Muscle layer of duodenum (tissue), 2 donors: Measurements from ENCODE around the gene METTL16.
A peak's percentile ranks its signal among the peaks of the same experiment; 100 is the strongest.

Experiments
- H3K27ac ChIP-seq: one replicate; pipeline ENCODE4 v1.7.0; 2013; ENCODE audit warnings: mild to moderate bottlenecking, low read length
- H3K27me3 ChIP-seq: one replicate; pipeline ENCODE4 v1.7.0; 2013; ENCODE audit warnings: low read depth, mild to moderate bottlenecking, control low read depth, low read length
- H3K36me3 ChIP-seq, 2 donors: one replicate each; pipeline ENCODE4 v1.7.0; 2013; ENCODE audit warnings: low read length in 2 of 2, control low read depth in 1 of 2, mild to moderate bottlenecking in 1 of 2; ENCODE audit not compliant: insufficient read depth in 2 of 2, control insufficient read depth in 1 of 2
- H3K4me1 ChIP-seq, 2 donors: one replicate each; pipeline ENCODE4 v1.7.0; 2013; ENCODE audit warnings: low read length in 2 of 2, mild to moderate bottlenecking in 2 of 2, control low read depth in 1 of 2, moderate library complexity in 1 of 2; ENCODE audit not compliant: insufficient read depth in 2 of 2, control insufficient read depth in 1 of 2
- H3K4me3 ChIP-seq, 2 donors: one replicate each; pipeline ENCODE4 v1.7.0; 2013; ENCODE audit warnings: low read length in 2 of 2, low read depth in 1 of 2, mild to moderate bottlenecking in 1 of 2
- H3K9me3 ChIP-seq, 2 donors: one replicate each; pipeline ENCODE4 v1.7.0; 2013; ENCODE audit warnings: low read length in 2 of 2, control low read depth in 1 of 2, mild to moderate bottlenecking in 1 of 2; ENCODE audit not compliant: control insufficient read depth in 1 of 2
- donor health status: healthy.

Gene METTL16

DNA sequence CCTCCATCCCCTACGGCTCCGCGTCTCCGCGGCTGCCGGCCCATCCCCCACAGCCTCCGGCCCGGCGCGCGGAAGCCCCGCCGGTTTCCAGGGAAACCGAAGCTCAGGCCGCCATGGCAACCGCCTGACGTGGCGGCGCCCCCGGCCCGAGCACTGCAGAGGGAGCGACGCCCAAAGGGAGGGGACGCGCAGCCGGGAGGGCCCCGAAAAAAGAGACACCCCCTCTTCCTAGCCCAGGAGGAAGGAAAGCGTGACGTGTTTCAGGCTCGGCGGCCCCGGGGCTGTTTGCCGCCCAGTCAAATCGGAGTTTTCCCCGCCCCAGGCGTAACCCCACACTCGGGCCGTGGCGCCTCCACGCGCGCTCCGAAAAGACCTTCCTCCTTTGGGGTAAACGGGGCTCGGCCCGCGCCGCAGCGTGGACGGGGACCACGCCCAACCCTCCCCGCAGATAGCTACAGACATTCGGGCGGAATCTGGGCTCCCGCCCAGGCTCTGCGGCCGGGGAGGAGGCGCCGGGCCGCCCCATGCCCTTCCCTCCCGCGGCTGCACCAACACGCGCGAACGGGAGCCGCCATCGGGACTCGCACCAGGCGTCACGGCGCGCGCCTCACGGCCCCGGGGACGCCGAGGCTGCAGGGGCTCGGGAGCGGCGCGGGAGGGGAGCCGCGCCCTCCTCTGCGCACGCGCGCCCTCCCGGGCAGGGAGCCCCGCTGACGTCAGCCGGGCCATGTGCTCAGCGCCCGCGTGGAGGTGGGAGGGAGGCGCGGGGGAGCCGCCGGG, 118.3 kb downstream of the METTL16 start:
- Histone ChIP-seq H3K36me3 (peaks cover 0 to 6% of the 10 kb centered on the region in 2 donors), H3K4me3 (peak overlapping the region; percentile 50 to 74), H3K27ac (peak overlapping the region; percentile 80), H3K9me3 (no peaks in the 10 kb centered on the region), H3K27me3 (no peaks in the 10 kb centered on the region), H3K4me1 (peaks cover 49 to 63% of the 10 kb centered on the region in 2 donors)

- no peaks in the 10 kb centered on the region for H3K27me3 ChIP-seq
Observed at GRCh38 chr17:2392252-2393173, 119.2 kb downstream of the METTL16 start.

DNA sequence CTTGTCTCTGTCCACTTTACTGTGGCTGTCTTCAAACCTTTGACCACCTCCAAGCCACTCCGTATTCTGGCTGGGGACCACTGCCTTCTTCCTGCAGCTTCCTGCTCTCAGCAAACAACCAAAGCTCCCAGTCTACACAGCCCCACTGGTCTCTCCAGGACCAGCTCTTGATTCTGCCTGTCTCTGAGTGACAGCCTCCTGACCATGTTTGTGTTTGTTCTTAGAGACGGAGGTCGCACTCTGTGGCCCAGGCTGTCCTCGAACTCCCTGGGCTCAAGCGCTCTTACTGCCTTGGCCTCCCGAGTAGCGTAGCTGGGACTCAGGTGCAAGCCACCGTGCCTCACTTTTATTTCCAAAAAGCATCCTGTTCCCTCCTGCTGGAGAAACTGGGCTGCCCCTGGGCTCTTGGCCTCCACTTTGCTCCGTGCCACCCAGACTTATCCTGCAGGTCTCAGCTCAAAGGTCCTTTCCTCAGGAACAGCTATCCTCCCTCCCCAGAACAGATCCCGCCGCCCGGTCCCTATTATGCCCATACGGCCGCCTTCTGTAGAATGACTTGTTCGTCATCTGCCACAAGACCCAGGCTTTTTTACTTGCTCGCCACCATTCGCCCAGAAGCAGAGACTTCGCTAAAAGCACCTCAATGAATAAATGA, 120.0 kb downstream of the METTL16 start:
- H3K36me3 ChIP-seq, result peaks cover 5 to 18% of the 10 kb centered on the region in 2 donors
- H3K27ac ChIP-seq, result peak overlapping the region; percentile 93
- H3K4me3 ChIP-seq, result peak overlapping the region; percentile 43 to 74
- H3K9me3 ChIP-seq, result no peaks in the 10 kb centered on the region
- H3K27me3 ChIP-seq, result no peaks in the 10 kb centered on the region
- peaks cover 36 to 51% of the 10 kb centered on the region in 2 donors for H3K4me1 ChIP-seq

More at GRCh38 chr17:2392252-2393173, 119.2 kb downstream of the METTL16 start:
- Histone ChIP-seq H3K27ac (peak overlapping the region; percentile 93), H3K4me3 (peak overlapping the region; percentile 43 to 74), H3K9me3 (no peaks in the 10 kb centered on the region), H3K36me3 (peaks cover 5 to 10% of the 10 kb centered on the region in 2 donors), H3K4me1 (peaks cover 41 to 55% of the 10 kb centered on the region in 2 donors)

DNA sequence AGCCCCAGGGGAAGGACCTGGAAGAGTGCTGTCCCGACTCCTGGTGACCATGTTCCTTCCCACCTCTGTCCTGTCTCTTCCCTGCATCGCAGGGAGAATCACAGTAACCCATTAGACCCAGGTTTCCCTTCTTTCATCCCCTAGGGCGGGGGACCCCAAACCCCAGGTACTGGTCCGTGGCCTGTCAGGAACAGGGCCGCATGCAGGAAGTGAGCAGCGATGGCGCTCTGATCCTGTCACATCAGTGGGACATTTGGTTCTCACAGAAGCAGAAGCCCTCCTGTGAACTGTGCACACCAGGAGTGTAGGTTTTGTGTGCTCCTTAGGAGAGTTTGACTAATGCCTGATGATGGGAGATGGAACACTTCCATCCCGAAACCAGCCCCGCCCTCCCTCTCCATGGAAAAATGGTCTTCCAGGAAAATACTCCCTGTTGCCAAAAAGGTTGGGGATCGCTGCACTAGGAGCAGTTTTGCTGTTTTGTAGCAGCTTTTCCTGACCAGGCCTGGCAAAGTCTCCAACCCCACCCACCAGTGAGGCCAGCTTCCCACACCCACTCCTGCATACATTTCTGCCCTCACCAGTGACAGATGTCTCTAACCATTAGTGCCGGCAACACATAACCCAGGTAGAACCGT, 121.4 kb downstream of the METTL16 start:
- Histone ChIP-seq H3K36me3 (peaks cover 11 to 27% of the 10 kb centered on the region in 2 donors), H3K9me3 (no peaks in the 10 kb centered on the region), H3K27ac (peak overlapping the region; percentile 53), H3K4me1 (peaks cover 26 to 44% of the 10 kb centered on the region in 2 donors), H3K27me3 (no peaks in the 10 kb centered on the region), H3K4me3 (no peak overlapping the region)

DNA sequence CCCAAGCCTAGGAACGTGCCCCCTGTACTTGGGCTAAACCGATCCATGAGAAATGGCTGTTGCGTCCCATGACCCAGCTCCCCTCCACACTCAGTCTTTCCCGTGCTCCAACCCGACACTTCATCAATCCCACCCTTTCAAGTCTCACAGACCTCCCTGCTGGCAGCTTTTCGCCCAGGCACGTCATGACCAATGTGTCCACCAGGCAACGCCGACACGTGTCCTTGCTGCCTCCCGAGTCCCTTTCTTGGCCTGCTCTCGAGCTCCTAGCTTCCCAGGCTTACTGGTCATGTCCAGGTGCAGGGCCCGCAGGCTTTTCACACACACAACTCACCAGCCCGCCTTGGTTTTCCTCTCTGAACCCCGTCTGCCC, 123.0 kb downstream of the METTL16 start:
- no peaks in the 10 kb centered on the region for H3K9me3 ChIP-seq
- peaks cover 25 to 33% of the 10 kb centered on the region in 2 donors for H3K4me1 ChIP-seq
- H3K36me3 ChIP-seq, result peaks cover 11 to 28% of the 10 kb centered on the region in 2 donors
- no peak overlapping the region for H3K4me3 ChIP-seq
- H3K27me3 ChIP-seq, result no peaks in the 10 kb centered on the region
- no peak overlapping the region for H3K27ac ChIP-seq

DNA sequence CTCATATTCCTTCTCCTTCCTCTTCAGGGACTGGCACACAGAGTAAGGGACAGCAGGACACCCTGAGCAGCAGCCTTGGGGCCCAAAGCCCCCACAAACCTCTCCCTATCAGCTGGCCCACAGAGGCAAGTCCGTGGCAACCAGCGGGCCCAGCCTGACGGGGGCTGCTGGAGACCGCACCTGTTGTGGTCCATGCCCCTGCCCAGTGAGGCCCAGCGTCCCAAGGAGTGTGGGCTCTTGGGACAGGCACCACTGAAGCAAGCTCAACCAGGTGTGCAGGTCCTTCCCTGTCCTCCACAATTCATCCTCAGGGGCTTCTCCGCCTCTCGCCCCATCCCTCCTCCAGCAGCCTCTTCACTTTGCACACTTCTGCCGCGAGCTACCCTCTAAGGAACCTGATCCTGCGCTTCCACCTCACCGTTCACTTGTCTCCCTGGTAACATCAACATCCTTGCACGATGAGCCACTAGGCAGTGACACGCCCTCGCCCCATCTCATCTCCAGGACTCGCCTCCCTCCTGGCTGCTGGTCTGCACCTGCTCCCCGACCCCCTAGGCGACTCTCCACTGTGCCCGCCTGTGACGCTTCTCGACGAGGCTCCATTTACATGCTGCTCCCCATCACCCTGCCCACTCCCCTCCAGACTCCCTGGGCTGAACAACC, 123.5 kb downstream of the METTL16 start:
- H3K4me1 ChIP-seq, result peaks cover 25 to 33% of the 10 kb centered on the region in 2 donors
- no peaks in the 10 kb centered on the region for H3K27me3 ChIP-seq
- no peaks in the 10 kb centered on the region for H3K9me3 ChIP-seq
- H3K27ac ChIP-seq, result no peak overlapping the region
- no peak overlapping the region for H3K4me3 ChIP-seq
- peaks cover 11 to 25% of the 10 kb centered on the region in 2 donors for H3K36me3 ChIP-seq

DNA sequence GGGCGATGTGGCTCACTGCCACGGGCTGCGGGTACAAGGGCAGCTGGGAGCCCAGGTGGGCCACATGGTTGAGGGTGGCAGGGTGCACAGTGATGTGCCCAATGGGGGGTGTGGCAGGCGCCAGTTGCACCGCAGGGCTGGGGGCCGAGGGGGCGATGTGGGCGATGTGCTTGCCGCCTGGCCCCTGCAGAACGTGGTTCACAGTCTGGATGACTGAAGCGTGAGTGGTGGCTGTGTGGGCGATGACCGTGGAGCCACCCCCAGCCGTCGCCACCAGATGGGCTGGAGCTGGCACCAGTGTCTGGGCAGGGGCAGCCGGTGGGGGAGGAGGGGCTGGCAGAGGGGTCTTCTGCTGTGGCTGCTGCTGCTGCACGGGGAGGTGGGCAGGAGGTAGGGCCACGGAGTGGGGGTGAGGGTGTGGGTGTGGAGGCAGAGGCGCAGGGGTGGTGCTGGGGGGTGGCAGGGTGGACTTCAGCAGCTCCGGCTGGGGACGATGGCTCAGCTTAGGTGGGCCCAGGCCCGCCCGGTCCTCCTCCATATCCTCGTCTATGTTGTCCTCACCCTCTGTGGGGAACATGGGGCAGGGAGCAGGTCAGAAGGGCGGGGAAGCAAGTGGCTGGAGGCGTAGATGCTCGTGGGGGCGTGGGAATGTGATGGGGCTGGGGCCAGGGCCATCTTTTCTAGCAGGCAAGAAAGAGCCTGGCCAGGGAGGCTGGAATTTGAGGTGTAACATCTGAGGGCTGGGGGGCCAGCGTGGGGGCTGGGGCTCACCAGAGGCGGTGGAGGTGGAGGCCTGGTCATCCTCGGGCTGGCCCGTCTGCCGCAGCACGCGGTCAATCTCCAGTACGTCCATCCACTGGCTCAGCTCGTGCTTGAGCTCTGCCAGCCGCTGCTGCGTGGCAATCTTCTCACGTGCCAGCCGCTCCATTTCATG, 124.3 kb downstream of the METTL16 start:
- H3K4me3 ChIP-seq, result no peak overlapping the region
- no peaks in the 10 kb centered on the region for H3K27me3 ChIP-seq
- H3K9me3 ChIP-seq, result no peaks in the 10 kb centered on the region
- H3K4me1 ChIP-seq, result peaks cover 25 to 38% of the 10 kb centered on the region in 2 donors
- H3K27ac ChIP-seq, result no peak overlapping the region
- H3K36me3 ChIP-seq, result peaks cover 11 to 23% of the 10 kb centered on the region in 2 donors

- no peak overlapping the region for H3K4me3 ChIP-seq
- H3K4me1 ChIP-seq, result peaks cover 21 to 36% of the 10 kb centered on the region in 2 donors
- H3K36me3 ChIP-seq, result peaks cover 12 to 23% of the 10 kb centered on the region in 2 donors
- no peak overlapping the region for H3K27ac ChIP-seq
- H3K27me3 ChIP-seq, result no peaks in the 10 kb centered on the region
- no peaks in the 10 kb centered on the region for H3K9me3 ChIP-seq
Observed at GRCh38 chr17:2386400-2387085, 125.1 kb downstream of the METTL16 start.
